HG02885 (cell line): ENCODE data around the gene UBXN1.

Experiments
- ATAC-seq: cut with Tn5 transposase; IDR thresholded peaks from one replicate; pipeline ENCODE4 v1.9.1; 2021; ENCODE audit warnings: mild to moderate bottlenecking; ENCODE audit not compliant: unreplicated experiment, poor library complexity

UBXN1 gene

GRCh38 chr11:62678770-62679696 lies at the start of gene UBXN1:
UBXN1 (minus strand) TSS chr11:62679073; CDS start chr11:62678923, 150 bp downstream.
- ATAC-seq: peak; percentile 73

- peak; percentile 13 for ATAC-seq
Measured at GRCh38 chr11:62728171-62728988, 49.5 kb upstream of the UBXN1 start, which contains the start of gene TTC9C. TTC9C (plus strand) TSS chr11:62728486; CDS start chr11:62728849, 363 bp downstream.

GRCh38 chr11:62727872-62728170 lies 48.9 kb upstream of the UBXN1 start:
- peak; percentile 65 for ATAC-seq

- peak; percentile 70 for ATAC-seq
Measured at GRCh38 chr11:62727165-62727871, 48.4 kb upstream of the UBXN1 start, which contains the start of gene HNRNPUL2. HNRNPUL2 (minus strand) TSS chr11:62727457; CDS start chr11:62727156, 301 bp downstream.

GRCh38 chr11:62726915-62727164 lies 48.0 kb upstream of the UBXN1 start:
- ATAC-seq: no peak

GRCh38 chr11:62726156-62726914 lies 47.5 kb upstream of the UBXN1 start:
- ATAC-seq: no peak

GRCh38 chr11:62725646-62726045 lies 46.8 kb upstream of the UBXN1 start:
- ATAC-seq: no peak

GRCh38 chr11:62724171-62724570 lies 45.3 kb upstream of the UBXN1 start:
- ATAC-seq: no peak

GRCh38 chr11:62721994-62722393 lies 43.1 kb upstream of the UBXN1 start:
- no peak for ATAC-seq

GRCh38 chr11:62719302-62719978 lies 40.6 kb upstream of the UBXN1 start:
- ATAC-seq: no peak

- no peak for ATAC-seq
Measured at GRCh38 chr11:62716816-62717215, 37.9 kb upstream of the UBXN1 start.

GRCh38 chr11:62716206-62716605 lies 37.3 kb upstream of the UBXN1 start:
- no peak for ATAC-seq

- no peak for ATAC-seq
Measured at GRCh38 chr11:62715150-62716130, 36.6 kb upstream of the UBXN1 start.

- ATAC-seq: no peak
Measured at GRCh38 chr11:62713343-62713742, 34.5 kb upstream of the UBXN1 start.

GRCh38 chr11:62712861-62713260 lies 34.0 kb upstream of the UBXN1 start:
- no peak for ATAC-seq

GRCh38 chr11:62712276-62712812 lies 33.5 kb upstream of the UBXN1 start:
- ATAC-seq: no peak

- no peak for ATAC-seq
Measured at GRCh38 chr11:62710001-62710345, 31.1 kb upstream of the UBXN1 start.
